Upper lobe of left lung (tissue), 6 donors: ENCODE results near the gene ATP10A. TPM values are rescaled to one million over a fixed set of nuclear protein-coding genes. Genes with fewer than 3 reads are reported as not detected.
A peak's percentile ranks its signal among the peaks of the same experiment; 100 is the strongest.
"Not testable (repeated sequence)": the region's sequence is repeated elsewhere in the genome, so short reads cannot be mapped to it uniquely, and the experiment has no call there.

Experiments
- ATAC-seq, 2 donors: fragments of 200-7000 bp; cut with Tn5 transposase; one replicate each; pipeline ENCODE4 v1.9.1; 2022; ENCODE audit warnings: mild to moderate bottlenecking in 2 of 2, moderate library complexity in 2 of 2; ENCODE audit not compliant: low FRiP score in 2 of 2
- DNase-seq, 2 donors: peaks; one replicate each; pipeline ENCODE4 v3.0.0-alpha.2; 2019 to 2020
- H3K27ac ChIP-seq, 4 donors: fragments of 200-600 bp; sonication (generic); one replicate each; pipeline ENCODE4 v1.5.1; 2016 to 2019
- H3K27me3 ChIP-seq, 4 donors: fragments of 200-600 bp; sonication (generic); one replicate each; pipeline ENCODE4 v1.5.1; 2017 to 2019
- H3K36me3 ChIP-seq, 4 donors: fragments of 200-600 bp; sonication (generic); one replicate each; pipeline ENCODE4 v1.5.1; 2016 to 2019
- H3K4me1 ChIP-seq, 4 donors: fragments of 200-600 bp; sonication (generic); one replicate each; pipeline ENCODE4 v1.5.1; 2018 to 2019
- H3K4me3 ChIP-seq, 4 donors: fragments of 200-600 bp; sonication (generic); one replicate each; pipeline ENCODE4 v1.5.1; 2017 to 2019; ENCODE audit warnings: mild to moderate bottlenecking in 2 of 4, moderate library complexity in 1 of 4
- H3K9me3 ChIP-seq, 4 donors: fragments of 200-600 bp; sonication (generic); one replicate each; pipeline ENCODE4 v1.5.1; 2018 to 2019
- EP300 ChIP-seq, 4 donors: sonication (generic); formaldehyde crosslinking; IDR thresholded peaks; one replicate each; pipeline ENCODE4 v1.5.1; 2017; ENCODE audit warnings: antibody characterized with exemption in 4 of 4, control low read depth in 2 of 4
- POLR2A ChIP-seq, 4 donors: fragments of 450-650 bp; IDR thresholded peaks; one replicate each; pipeline ENCODE4 v1.5.1; 2016 to 2017; ENCODE audit warnings: antibody characterized with exemption in 4 of 4, mild to moderate bottlenecking in 2 of 4
- POLR2AphosphoS5 ChIP-seq, 2 donors: sonication (generic); formaldehyde crosslinking; IDR thresholded peaks; one replicate each; pipeline ENCODE4 v1.5.1; 2017; ENCODE audit warnings: antibody characterized with exemption in 2 of 2
- WGBS, 2 donors: methylation state at CpG; one replicate each; pipeline ENCODE4 v1.1.5; 2017 to 2018; 5-methylcytosine and 5-hydroxymethylcytosine counted together
- total RNA-seq, 6 donors: library from RNA; depleted of rRNA in 4 of 6; stranded (reverse); fragments of >200 nt in 4 of 6; gene quantifications; one replicate each; pipeline versions ENCODE4 v1.1.0 to v1.2.1, GENCODE V29; 2016 to 2021
- TF ChIP-seq, protein P1 (sequence below), 6 experiments: fragments of 450-650 bp in 4 of 6; fragments of 200-600 bp in 2 of 6; sonication (generic) in 2 of 6; IDR thresholded peaks; one replicate each; pipeline ENCODE4 v1.5.1; 2016 to 2019; ENCODE audit warnings: antibody characterized with exemption in 6 of 6
- donor health status: DM: no; HTN: no; CAD: no; lungs with moderate emphysema.
- donor health status: DM: no; HTN: yes; CAD: no; lungs with severe emphysema.

Gene ATP10A
- total RNA-seq, 6 donors from 2014 or later = 17.8 to 62.4 (median 32.3) TPM

DNA sequence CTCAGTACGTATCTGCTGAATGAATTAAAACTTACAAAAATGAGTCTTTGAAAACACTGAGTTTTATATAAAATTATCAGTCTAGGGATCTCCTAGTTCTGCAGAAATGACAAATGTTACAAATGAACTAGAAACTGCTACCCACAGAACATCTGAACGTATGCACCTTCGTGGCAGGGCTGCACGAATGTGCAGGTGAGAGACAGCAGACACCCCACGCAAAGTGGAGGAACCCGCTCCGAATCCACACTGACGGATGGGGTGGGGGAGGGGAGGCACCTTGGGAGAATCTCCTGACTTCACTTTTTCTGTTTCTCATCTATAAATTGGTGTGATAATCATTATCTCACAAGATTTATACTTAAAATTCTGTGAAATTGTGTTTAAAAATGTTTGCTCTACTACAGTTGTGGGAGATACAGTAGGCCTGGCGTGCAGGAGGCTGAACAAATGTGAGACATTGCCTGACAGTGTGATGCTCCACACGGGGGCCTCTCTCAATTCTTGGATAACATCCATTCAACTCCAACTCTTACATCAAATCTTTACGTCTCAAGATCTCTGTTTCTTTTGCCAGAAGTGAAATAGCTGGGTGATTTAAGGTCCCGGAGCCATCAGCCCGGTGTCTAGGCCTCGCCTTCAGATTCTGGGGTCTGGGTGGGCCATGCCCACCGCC is 86.9 kb downstream of the ATP10A start:
- no peak for TF ChIP-seq POLR2AphosphoS5 (IDR thresholded peaks at IDR 0.05)
- TF ChIP-seq POLR2A (IDR thresholded peaks at IDR 0.05) = no peak
- TF ChIP-seq EP300 (IDR thresholded peaks at IDR 0.05) = no peak
- TF ChIP-seq, protein P1, sequence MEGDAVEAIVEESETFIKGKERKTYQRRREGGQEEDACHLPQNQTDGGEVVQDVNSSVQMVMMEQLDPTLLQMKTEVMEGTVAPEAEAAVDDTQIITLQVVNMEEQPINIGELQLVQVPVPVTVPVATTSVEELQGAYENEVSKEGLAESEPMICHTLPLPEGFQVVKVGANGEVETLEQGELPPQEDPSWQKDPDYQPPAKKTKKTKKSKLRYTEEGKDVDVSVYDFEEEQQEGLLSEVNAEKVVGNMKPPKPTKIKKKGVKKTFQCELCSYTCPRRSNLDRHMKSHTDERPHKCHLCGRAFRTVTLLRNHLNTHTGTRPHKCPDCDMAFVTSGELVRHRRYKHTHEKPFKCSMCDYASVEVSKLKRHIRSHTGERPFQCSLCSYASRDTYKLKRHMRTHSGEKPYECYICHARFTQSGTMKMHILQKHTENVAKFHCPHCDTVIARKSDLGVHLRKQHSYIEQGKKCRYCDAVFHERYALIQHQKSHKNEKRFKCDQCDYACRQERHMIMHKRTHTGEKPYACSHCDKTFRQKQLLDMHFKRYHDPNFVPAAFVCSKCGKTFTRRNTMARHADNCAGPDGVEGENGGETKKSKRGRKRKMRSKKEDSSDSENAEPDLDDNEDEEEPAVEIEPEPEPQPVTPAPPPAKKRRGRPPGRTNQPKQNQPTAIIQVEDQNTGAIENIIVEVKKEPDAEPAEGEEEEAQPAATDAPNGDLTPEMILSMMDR (IDR thresholded peaks at IDR 0.05) = no peak
- Histone ChIP-seq H3K27ac (no peak overlapping the region), H3K9me3 (no peaks in the 10 kb centered on the region), H3K27me3 (no peaks in the 10 kb centered on the region), H3K36me3 (peaks cover 0 to 11% (median 3%) of the 10 kb centered on the region in 4 donors), H3K4me3 (no peak overlapping the region), H3K4me1 (peaks cover 0 to 8% (median 4%) of the 10 kb centered on the region in 4 donors)
- DNase-seq (no peak), ATAC-seq (no peak)
- 88 to 90% methylated on average over 15 of the region's 15 CpGs for WGBS, 2 donors

DNA sequence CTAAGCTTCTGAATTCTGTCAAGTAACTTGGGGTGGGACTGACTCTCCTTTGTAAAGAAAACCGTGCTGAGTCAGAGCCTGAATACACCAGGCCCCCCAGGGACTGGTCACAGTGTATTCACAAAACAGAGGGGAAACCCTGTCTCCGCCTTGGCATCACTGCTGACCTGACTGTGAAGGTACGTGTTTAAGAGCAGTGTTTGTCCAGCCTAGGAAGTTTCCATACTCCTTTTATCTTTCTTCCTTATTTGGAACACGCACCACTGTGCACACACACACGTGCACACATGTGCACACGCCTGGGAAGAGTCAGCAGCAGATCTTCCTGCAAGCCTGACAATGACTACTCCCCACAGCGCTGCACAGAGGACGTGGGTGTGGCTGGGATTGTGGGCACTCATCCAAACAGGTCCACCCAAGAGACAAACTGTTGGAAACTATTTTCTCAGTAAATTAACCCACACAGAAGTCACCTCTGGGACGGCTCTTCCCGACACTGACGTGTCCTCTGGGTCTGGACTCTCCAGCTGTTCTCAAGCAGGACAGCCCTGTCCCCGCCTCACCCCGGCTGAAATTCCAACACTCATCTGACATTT is 87.7 kb downstream of the ATP10A start:
- Histone ChIP-seq H3K27me3 (no peaks in the 10 kb centered on the region), H3K9me3 (no peaks in the 10 kb centered on the region), H3K36me3 (peaks cover 0 to 6% (median under 1%) of the 10 kb centered on the region in 4 donors), H3K4me3 (no peak overlapping the region), H3K27ac (no peak overlapping the region), H3K4me1 (peaks cover 0 to 8% (median 4%) of the 10 kb centered on the region in 4 donors)
- DNase-seq (no peak), ATAC-seq (peak; percentile 67 to 85)
- TF ChIP-seq EP300 (IDR thresholded peaks at IDR 0.05) (peak in 1 of 4 donors; percentile 23), POLR2AphosphoS5 (IDR thresholded peaks at IDR 0.05) (peak in 1 of 2 donors; percentile 25), POLR2A (IDR thresholded peaks at IDR 0.05) (no peak)
- TF ChIP-seq, protein P1 (IDR thresholded peaks at IDR 0.05) = no peak
- 47 to 60% methylated on average over 13 of the region's 13 CpGs for WGBS, 2 donors

DNA sequence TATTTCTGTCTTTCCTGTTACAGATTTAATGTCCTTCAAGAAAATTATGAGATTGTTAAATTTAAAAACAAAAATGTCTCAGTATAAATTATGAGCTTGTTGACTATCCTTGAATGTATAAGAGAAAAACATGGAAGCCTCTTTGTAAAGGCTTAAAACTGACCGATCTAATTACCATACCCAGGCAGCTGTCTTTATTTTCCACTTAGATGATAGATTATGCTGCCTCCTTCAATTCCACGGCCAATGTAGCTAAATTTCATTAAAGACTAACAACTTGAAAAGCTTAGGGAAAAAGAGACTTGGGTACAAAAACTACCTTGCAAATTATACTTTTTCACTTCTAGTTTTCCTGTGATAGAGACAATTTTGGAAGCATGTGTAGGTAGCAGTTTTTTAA is 88.3 kb downstream of the ATP10A start:
- Histone ChIP-seq H3K4me1 (peaks cover 0 to 8% (median 4%) of the 10 kb centered on the region in 4 donors), H3K27me3 (no peaks in the 10 kb centered on the region), H3K36me3 (peaks cover 0 to under 1% (median 0%) of the 10 kb centered on the region in 4 donors), H3K9me3 (no peaks in the 10 kb centered on the region), H3K4me3 (no peak overlapping the region), H3K27ac (no peak overlapping the region)
- no peak for ATAC-seq
- TF ChIP-seq POLR2AphosphoS5 (IDR thresholded peaks at IDR 0.05) = no peak
- no peak for TF ChIP-seq EP300 (IDR thresholded peaks at IDR 0.05)
- DNase-seq = no peak
- WGBS, 2 donors = 83 to 88% methylated on average over 2 of the region's 2 CpGs

DNA sequence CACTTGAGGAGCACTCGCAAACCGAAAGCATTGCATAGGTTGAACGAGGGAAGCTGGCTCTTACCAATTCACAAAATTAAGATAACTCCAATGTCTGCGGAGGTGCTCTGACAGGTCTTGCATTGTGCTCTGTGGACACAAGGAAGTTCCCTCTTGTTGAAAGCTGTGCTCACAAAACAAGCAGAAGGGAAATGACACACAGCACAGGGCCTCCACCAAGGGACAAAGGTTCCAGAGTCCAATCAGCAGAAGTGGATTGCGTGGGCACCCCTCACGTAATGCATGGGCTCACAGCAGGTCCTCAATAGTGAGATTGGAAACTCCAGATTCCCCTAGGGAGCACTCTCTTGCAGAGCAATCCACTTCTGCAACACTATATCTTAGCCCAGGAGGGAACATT is 89.9 kb downstream of the ATP10A start:
- no peak overlapping the region for H3K27ac ChIP-seq
- no peak overlapping the region for H3K4me3 ChIP-seq
- TF ChIP-seq, protein P1 (IDR thresholded peaks at IDR 0.05) = no peak
- TF ChIP-seq EP300 (IDR thresholded peaks at IDR 0.05) (no peak), POLR2AphosphoS5 (IDR thresholded peaks at IDR 0.05) (no peak), POLR2A (IDR thresholded peaks at IDR 0.05) (no peak)
- no peak for ATAC-seq
- WGBS, 2 donors = 77 to 85% methylated on average over 6 of the region's 6 CpGs
- no peak for DNase-seq
- H3K4me1 ChIP-seq = peaks cover 0 to 7% (median 2%) of the 10 kb centered on the region in 4 donors
- no peaks in the 10 kb centered on the region for H3K27me3 ChIP-seq
- H3K9me3 ChIP-seq = no peaks in the 10 kb centered on the region
- no peaks in the 10 kb centered on the region for H3K36me3 ChIP-seq

DNA sequence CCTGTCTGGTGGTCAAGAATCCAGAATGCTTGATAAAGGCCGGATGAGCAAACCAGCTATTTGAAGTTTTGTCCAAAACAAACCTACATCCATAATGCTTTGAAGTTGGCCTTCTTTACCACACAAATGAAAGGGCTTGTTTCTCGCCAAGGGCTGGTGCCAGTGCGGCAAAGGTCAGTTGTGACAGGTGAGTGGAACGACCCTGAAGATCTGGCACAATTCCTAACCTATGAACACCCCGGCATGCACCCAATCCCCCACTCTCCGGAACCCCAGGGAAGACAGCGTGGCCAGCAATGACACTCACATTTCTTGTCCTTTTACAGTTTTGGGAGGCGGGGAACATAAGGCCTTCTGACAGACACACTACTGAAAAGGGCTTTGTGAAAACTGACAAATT is 90.6 kb downstream of the ATP10A start:
- Histone ChIP-seq H3K9me3 (no peaks in the 10 kb centered on the region), H3K36me3 (no peaks in the 10 kb centered on the region), H3K4me1 (peaks cover 0 to 7% (median 2%) of the 10 kb centered on the region in 4 donors), H3K27ac (no peak overlapping the region), H3K27me3 (no peaks in the 10 kb centered on the region), H3K4me3 (no peak overlapping the region)
- ATAC-seq (no peak), DNase-seq (no peak)
- WGBS, 2 donors = 88 to 93% methylated on average over 8 of the region's 8 CpGs
- TF ChIP-seq POLR2A (IDR thresholded peaks at IDR 0.05) (no peak), EP300 (IDR thresholded peaks at IDR 0.05) (no peak), POLR2AphosphoS5 (IDR thresholded peaks at IDR 0.05) (no peak)
- TF ChIP-seq, protein P1 (IDR thresholded peaks at IDR 0.05) = no peak

DNA sequence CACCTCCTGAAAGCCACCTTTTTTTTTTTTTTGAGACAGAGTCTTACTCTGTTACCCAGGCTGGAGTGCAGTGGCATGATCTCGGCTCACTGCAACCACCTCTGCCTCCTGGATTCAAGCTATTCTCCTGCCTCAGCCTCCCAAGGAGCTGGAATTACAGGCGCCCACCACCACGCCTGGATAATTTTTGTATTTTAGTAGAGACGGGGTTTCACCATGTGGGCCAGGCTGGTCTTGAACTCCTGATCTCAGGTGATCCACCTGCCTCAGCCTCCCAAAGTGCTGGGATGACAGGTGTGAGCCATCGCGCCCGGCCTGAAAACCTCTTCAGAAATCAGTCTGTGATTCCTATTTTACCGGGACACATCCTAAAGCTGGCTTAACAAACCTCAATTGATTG is 91.4 kb downstream of the ATP10A start:
- ATAC-seq, H3K4me3 ChIP-seq: not testable (repeated sequence)
- WGBS, 2 donors = 95% methylated on average over 8 of the region's 8 CpGs

More for the DNA sequence above, 91.4 kb downstream of the ATP10A start:
- not testable (repeated sequence) for H3K9me3 ChIP-seq, H3K27ac ChIP-seq, H3K36me3 ChIP-seq, H3K27me3 ChIP-seq, DNase-seq, H3K4me1 ChIP-seq
